Embryonic facial prominence (tissue), 1 donor: ENCODE measurements around the gene CDKAL1.

Experiments
- DNase-seq: peaks from one replicate; pipeline ENCODE4 v3.0.0-alpha.2; 2016; ENCODE audit errors: extremely low spot score

CDKAL1 gene

DNA sequence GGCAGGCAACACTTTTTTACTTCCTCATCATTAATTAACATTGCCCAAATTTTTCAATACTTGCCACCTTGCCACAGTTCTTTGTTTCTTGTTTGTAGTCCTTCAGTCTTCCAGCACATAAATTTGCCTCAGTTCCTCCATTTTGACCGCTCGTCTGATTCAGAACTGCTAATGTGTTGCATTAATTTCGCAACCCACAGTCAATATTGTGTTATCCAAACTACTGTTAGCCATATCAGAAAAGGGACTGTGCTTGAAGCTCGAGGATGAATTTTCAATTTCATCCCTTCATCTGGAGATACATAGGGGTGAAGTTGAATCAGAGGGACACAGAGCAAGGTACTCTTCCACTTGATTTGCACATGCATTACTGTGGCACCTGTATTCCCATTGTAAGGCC is 421.5 kb downstream of the CDKAL1 start:
- DNase-seq: no peak

DNA sequence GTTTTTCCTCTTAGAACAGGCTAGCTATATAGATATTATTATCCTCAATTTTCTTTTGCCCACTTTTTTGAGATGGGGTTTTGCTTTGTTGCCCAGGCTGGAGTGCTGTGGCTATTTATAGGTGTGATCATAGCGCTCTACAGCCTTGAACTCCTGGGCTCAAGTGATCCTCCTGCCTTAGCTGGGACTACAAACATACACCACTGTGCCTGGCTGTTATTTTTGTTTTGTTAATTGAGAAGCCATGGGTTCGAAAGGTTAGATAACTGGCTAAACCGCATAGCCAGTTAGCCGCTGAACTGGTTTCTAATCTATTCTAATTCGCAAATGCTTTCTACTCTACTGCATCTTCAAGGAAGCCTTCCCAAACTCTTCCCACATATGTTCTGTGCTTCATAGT is 425.8 kb downstream of the CDKAL1 start:
- no peak for DNase-seq

GRCh38 chr6:20965276-20965675 is 431.0 kb downstream of the CDKAL1 start:
- DNase-seq: no peak

- no peak for DNase-seq
Measured at GRCh38 chr6:20965915-20966314, 431.7 kb downstream of the CDKAL1 start.

DNA sequence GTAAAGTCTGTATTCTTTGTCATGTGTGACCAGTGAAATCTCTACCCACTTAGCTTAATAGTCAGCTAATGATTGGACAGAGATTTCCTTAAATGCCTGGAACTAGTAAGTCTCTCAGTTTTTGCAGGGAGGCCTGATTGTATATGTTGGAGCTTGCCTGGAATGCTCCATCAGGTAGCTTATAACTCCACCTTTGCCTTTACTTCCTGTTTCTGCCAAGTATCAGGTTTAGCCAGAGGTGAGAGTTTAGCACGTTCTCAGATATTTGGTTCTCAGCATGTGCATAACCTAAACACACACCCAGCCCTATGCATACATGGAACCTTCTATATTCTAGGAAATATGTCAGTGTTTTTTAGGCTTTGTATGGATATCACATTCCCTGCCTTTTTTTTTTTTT is 435.3 kb downstream of the CDKAL1 start:
- DNase-seq: no peak

GRCh38 chr6:20976391-20976918 is 442.2 kb downstream of the CDKAL1 start:
- DNase-seq: no peak

DNA sequence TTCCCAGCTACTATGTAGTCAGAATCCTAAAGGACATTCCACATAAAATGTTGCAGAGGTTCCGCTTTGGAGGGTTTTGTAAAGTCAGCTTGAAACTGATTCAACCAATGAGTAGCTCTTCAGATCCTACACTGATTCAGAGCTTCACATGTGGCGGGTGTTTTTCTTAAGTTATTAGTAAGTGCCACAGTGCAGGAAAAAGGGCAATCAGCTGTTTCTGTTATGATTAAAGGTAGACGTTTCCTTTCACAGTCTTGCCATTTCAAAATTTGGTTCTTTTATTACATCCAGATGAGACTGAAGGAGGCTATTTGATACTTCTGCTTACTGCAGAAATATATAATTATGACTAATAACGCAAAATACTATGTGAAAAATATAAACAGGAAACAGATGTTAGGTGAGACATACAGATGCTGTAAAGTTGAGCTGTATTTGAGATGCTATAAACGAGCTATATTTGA is 443.9 kb downstream of the CDKAL1 start:
- no peak for DNase-seq

GRCh38 chr6:20979076-20979475 is 444.8 kb downstream of the CDKAL1 start:
- no peak for DNase-seq

GRCh38 chr6:20983961-20984360 is 449.7 kb downstream of the CDKAL1 start:
- no peak for DNase-seq

GRCh38 chr6:20985821-20986220 is 451.6 kb downstream of the CDKAL1 start:
- no peak for DNase-seq

DNA sequence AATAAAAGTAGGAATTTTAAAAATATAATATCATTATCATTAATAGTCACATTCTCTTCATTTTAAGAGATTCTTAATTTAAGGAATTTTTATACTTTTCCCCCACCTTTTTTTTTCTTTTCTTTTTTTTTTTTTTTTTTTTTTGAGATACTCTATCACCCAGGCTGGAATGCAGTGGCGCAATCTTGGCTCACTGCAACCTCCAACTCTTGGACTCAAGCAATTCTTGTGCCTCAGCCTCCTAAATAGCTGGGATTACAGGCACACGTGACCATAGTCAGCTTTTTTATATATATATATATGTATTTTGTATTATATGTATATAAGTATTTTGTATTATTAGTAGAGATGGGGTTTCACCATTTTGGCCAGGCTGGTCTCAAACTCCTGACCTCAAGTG is 457.7 kb downstream of the CDKAL1 start:
- no peak for DNase-seq

DNA sequence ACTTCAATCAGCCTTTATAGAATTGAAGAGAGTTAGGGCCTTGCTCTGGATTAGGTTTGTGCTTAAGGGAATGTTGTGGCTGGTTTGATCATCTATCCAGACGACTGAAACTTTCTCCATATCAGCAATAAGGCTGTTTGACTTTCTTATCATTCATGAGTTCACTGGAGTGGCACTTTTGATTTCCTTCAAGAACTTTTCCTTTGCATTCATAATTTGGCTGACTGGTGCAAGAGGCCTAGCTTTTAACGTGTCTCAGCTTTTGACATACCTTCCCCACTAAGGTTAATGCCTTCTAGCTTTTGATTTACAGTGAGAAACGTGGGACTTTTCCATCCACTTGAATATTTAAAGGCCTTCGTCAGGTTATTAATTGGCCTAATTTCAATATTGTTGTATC is 461.8 kb downstream of the CDKAL1 start:
- DNase-seq: no peak

GRCh38 chr6:20997143-20997769 is 463.0 kb downstream of the CDKAL1 start:
- DNase-seq: no peak

DNA sequence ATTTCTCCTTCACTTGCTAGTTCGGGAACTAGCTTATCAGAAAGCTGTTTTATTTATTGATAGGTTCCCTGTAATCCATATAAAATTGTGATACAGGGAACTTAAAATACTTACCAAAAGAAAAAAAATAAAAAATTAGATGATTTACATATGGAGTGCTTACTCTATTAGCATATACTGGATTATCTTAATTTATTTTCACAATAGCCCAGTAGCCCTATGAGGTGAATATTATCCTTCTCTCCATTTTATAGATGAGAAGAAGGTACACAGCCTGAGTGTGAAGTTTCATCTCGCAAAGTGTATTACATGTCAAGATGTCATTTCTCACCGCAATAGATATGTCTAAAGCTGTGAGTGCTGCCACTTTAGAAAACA is 463.5 kb downstream of the CDKAL1 start:
- DNase-seq: no peak

GRCh38 chr6:20998748-20999448 is 464.6 kb downstream of the CDKAL1 start:
- no peak for DNase-seq

DNA sequence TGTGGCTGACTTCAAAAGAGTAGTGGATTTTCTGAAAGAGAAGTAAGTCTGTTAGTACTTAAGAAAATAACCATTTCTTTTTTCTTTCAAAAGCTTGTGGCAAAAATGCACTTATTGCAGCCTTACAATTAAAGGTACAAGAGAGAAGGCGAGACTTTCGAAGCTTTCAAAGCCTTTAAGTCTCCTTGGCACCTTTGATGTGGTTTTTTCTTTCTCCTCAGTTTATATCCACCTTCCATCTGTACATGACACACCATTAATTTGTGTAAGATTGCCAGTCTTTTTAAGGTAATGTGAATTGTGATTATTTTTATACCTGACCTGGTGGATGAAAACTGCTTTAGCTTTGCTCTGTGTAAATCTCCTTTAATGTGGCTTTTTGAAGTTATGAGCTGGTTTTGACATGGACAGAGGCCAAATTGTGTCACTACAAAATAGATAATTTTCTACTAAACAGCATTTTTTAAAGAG is 466.1 kb downstream of the CDKAL1 start:
- DNase-seq: no peak

GRCh38 chr6:21001736-21002135 is 467.5 kb downstream of the CDKAL1 start:
- DNase-seq: no peak

- no peak for DNase-seq
Measured at GRCh38 chr6:21003780-21004541, 469.7 kb downstream of the CDKAL1 start.

DNA sequence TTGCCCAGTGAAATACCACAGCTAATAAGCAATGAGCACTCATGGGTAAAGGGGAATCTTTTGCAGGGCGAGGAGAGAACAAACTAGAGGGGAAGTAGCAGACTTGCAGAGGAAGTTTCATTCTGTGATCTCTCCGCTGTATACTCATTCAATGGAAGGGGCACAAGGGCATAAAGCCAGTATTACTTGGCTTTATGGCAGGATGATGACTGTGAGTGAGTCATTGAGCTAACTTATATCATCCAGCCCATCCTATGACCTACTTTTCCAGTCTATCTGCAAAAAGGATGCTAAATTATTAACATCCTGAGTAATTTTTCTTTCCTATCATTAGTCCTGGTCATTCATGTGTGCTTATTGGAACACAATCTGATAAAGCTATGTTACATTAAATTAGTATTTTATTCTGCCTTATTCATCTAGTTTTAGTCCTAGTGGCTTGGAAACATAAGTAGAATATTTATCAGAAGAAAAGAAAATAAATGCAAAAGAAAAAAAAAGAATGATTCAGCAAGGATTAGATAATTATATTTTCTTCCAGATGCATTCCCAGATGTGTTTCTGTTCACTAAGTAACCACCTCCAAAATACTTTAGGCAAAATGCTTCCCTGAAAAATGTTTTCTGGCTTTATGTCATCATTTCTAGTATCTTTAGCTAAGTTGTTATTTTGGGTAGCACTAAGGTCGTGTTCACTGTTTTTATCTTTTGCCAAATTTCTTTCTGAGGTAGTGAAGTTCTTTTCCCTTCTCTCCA is 471.7 kb downstream of the CDKAL1 start:
- no peak for DNase-seq

- no peak for DNase-seq
Measured at GRCh38 chr6:21019614-21020013, 485.4 kb downstream of the CDKAL1 start.

DNA sequence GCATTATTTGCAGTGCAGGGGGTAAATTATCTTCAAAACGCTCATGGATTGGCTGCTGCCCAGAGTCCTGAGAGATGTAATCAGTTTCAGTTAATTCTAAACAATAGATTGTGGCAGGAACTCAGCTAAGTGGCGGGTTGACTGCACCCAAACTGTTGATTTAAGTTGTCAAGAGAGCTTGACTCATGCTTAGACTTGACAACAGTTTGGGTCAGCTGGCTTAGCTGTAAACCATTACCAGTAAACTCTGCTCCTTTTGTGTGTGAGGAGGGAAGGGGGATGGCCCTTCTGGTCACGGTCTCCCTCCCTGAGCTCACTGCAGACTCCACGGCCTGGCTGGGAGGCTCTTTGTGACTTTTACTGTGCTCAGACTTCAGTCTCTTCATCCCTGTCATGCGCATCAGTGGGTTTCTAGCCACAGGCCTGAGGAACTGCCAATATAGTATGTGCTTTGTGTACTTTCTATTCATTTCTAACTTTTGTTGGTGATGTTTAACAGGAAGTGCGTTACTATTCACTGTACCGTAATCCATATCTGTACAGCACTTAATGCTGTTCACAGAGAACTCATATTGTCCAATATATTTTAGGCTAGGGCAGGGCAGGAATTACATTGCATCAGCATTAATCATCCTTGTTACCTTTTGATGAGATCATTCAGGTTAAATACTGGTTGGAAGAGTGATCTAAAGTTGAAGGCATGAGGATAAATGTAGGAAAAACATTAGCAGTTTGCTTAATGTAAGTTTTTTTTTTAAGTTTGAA is 488.3 kb downstream of the CDKAL1 start:
- DNase-seq: no peak
